Left ventricle myocardium inferior (tissue), 1 donor: ENCODE data around the gene DND1. TPM values are rescaled to one million over a fixed set of nuclear protein-coding genes. Genes with fewer than 3 reads are reported as not detected.
A peak's percentile ranks its signal among the peaks of the same experiment; 100 is the strongest.
"Not testable (repeated sequence)": the region's sequence is repeated elsewhere in the genome, so short reads cannot be mapped to it uniquely, and the experiment has no call there.

ENCODE experiments used
- DNase-seq: peaks from one replicate; pipeline ENCODE4 v3.0.0-alpha.2; 2020
- H3K27ac ChIP-seq: fragments of 200-600 bp; replicated peaks from 2 replicates; pipeline ENCODE4 v1.8.0; 2021
- H3K27me3 ChIP-seq: fragments of 200-600 bp; 2 replicates; pipeline ENCODE4 v1.8.0; 2021; ENCODE audit warnings: low read depth
- H3K36me3 ChIP-seq: fragments of 200-600 bp; 2 replicates; pipeline ENCODE4 v1.8.0; 2021
- H3K4me1 ChIP-seq: fragments of 200-600 bp; 2 replicates; pipeline ENCODE4 v1.8.0; 2021
- H3K4me3 ChIP-seq: fragments of 200-600 bp; 2 replicates; pipeline ENCODE4 v1.8.0; 2021; ENCODE audit warnings: mild to moderate bottlenecking, moderate library complexity
- H3K9me3 ChIP-seq: fragments of 200-600 bp; replicated peaks from 2 replicates; pipeline ENCODE4 v1.8.0; 2021
- intact Hi-C: fragments of 100-400 bp; cut with micrococcal nuclease; formaldehyde crosslinking; loops from one replicate; pipeline ENCODE4 v1.11.0; 2022
- total RNA-seq: library from RNA; stranded (reverse); fragmentation: NEBNext Ultra II Directional; extraction: Animal tissue kit (Norgen Biotek cat#: 25700); gene quantifications from one replicate; pipeline ENCODE4 v1.2.1, GENCODE V29; 2021
- TF ChIP-seq, protein P1 (sequence below): fragments of 200-600 bp; IDR thresholded peaks from 2 replicates; pipeline ENCODE4 v1.8.0; 2021; ENCODE audit warnings: antibody characterized with exemption, mild to moderate bottlenecking, borderline replicate concordance
- donor health status: DM: no; HTN: yes; CAD: no; lungs with severe emphysema.

The DND1 gene
- total RNA-seq, 1 donor from 2014 or later, result 0.47 TPM

DNA sequence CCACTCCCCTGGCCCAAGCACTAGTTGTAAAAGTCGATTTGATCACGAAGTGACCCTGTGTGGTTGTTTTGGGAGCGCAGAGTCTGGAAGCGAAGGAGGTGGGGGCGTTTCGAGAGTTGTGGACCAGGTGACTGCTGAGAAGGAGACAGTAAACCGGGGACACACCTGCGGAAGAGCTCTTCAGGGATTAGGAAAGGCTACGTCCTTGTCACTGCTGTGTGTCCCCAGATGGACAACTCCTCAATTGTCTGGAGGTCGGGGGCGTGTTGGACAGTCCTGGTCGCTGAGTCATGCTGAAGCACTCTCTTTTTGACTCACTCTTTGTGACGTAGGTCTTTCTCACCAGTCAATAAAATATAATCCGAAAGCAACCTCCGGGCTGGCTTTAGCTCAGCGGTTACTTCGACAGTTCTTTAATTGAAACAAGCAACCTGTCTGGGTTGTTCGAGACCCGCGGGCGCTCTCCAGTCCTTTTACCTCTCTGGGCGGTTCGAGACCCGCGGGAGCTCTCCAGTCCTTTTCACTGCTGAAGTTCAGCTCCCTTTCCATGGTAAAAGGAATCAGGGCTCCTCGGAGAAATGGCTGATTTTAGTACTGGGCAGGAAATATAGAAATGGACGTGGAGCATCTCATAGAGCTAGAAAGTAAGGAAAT is 37.6 kb upstream of the DND1 start:
- Histone ChIP-seq H3K4me1 (peaks cover 4% of the 10 kb centered on the region), H3K4me3 (peak overlapping the region; percentile 67), H3K9me3 (no peaks in the 10 kb centered on the region), H3K27ac (peak overlapping the region; percentile 86), H3K27me3 (no peaks in the 10 kb centered on the region), H3K36me3 (peaks cover 15% of the 10 kb centered on the region)
- DNase-seq, result peak; percentile 82
- intact Hi-C loops, result no loop called here
- TF ChIP-seq, protein P1, sequence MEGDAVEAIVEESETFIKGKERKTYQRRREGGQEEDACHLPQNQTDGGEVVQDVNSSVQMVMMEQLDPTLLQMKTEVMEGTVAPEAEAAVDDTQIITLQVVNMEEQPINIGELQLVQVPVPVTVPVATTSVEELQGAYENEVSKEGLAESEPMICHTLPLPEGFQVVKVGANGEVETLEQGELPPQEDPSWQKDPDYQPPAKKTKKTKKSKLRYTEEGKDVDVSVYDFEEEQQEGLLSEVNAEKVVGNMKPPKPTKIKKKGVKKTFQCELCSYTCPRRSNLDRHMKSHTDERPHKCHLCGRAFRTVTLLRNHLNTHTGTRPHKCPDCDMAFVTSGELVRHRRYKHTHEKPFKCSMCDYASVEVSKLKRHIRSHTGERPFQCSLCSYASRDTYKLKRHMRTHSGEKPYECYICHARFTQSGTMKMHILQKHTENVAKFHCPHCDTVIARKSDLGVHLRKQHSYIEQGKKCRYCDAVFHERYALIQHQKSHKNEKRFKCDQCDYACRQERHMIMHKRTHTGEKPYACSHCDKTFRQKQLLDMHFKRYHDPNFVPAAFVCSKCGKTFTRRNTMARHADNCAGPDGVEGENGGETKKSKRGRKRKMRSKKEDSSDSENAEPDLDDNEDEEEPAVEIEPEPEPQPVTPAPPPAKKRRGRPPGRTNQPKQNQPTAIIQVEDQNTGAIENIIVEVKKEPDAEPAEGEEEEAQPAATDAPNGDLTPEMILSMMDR, result no peak

DNA sequence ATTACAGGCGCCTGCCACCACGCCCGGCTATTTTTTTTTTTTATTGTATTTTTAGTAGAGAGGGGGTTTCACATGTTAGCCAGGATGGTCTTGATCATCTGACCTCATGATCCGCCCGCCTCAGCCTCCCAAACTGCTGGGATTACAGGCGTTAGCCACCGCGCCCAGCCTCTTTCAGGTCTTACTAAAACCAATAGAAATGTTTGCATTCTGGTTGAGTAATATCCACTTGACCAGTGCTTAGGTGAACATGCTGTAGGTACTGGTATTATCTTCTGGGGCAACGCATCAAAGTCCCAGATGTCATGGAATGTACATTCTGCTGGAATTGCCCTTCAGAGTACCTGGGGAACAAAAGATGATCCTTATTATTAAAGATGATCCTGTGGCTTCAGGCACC is 35.4 kb upstream of the DND1 start:
- H3K4me1 ChIP-seq, intact Hi-C loops, H3K27ac ChIP-seq, H3K4me3 ChIP-seq, DNase-seq, H3K9me3 ChIP-seq, H3K27me3 ChIP-seq: not testable (repeated sequence)
- H3K36me3 ChIP-seq, result peaks cover 38% of the 10 kb centered on the region

- Histone ChIP-seq H3K27ac (no peak overlapping the region), H3K9me3 (no peaks in the 10 kb centered on the region), H3K36me3 (peaks cover 47% of the 10 kb centered on the region), H3K4me3 (no peak overlapping the region), H3K4me1 (peaks cover 4% of the 10 kb centered on the region), H3K27me3 (no peaks in the 10 kb centered on the region)
- TF ChIP-seq, protein P1, result no peak
- DNase-seq, result no peak
- intact Hi-C loops, result no loop called here
Measured at GRCh38 chr5:140707812-140708211, 34.4 kb upstream of the DND1 start.

DNA sequence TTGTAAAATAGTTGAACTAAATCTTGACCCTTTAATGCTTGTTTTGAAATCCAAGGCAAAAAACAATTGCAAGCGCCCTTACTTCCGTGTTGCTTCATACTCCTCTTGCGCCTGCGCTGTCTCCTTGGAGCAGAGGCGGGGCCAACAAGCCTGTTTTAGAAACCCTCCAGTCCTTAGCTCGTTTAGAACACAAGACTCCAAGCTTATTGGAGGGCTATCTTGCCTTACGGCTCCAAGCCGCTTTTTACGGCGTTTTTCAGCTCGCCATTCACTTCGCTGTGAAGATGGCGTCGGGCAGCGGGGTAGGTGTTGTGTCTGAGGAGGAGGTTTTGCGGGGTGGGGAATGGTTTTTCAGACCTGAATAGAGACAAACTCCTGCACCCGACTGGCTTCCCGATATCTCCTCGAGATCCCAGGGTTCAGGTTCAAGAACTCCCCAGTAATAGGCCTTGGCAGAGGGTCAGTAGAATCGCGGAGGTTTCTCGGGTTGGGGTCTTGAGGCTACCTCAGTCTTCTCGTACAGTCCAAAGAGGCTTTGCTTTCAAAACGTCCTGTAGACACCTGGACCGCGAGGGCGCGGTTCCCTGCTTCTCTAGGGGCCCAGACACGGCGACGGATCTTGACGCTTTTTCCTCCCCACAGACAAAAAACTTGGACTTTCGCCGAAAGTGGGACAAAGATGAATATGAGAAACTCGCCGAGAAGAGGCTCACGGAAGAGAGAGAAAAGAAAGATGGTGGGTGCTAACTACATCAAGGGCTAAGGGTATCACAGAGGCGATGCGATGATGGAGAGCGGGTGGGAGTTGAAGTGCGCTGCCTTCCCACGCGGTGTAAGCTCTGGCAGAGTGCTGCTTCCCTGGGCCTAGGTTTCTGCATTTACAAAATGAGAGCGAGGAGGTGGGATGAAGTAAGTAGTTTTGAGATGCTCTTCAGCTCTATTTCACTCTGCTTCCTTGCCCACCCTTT is 27.1 kb upstream of the DND1 start, which contains the start of gene ZMAT2:
TSS of gene ZMAT2 (plus strand) at position 271 of the 968 bp plus-strand sequence. CDS start at position 285, 14 bp downstream.
- intact Hi-C loops, result no loop called here
- TF ChIP-seq, protein P1, result no peak
- Histone ChIP-seq H3K36me3 (peaks cover 80% of the 10 kb centered on the region), H3K27ac (peak within 1 kb of the TSS; percentile 78), H3K4me1 (peaks cover 23% of the 10 kb centered on the region), H3K9me3 (no peaks in the 10 kb centered on the region), H3K27me3 (no peaks in the 10 kb centered on the region), H3K4me3 (peak within 1 kb of the TSS; percentile 90)
- peak; percentile 94 for DNase-seq

DNA sequence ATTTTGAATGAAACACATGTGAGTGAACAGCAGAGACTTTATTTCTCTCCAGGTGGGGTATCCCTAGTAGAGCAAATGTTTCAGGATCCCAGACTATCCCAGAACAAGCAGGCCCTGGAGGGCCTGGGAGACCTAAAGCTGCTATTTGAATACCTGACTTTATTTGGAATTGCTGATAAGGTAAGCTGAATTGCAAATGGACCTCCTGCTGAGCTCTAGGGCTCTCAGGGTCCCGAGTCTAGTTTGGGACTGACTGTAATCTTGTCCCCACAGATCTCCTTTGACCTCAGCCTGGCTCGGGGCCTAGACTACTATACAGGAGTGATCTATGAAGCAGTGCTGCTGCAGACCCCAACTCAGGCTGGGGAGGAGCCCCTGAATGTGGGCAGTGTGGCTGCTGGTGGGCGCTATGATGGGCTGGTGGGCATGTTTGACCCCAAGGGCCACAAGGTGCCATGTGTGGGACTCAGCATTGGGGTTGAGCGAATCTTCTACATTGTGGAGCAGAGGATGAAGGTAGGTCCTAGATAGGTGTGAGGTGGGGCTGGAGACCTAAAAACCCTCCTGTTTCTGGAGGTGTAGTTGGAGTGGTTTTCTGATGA is 23.6 kb upstream of the DND1 start:
- no peaks in the 10 kb centered on the region for H3K27me3 ChIP-seq
- TF ChIP-seq, protein P1, result no peak
- H3K36me3 ChIP-seq, result peaks cover 64% of the 10 kb centered on the region
- H3K4me3 ChIP-seq, result no peak overlapping the region
- peaks cover 48% of the 10 kb centered on the region for H3K4me1 ChIP-seq
- no peak for DNase-seq
- no peak overlapping the region for H3K27ac ChIP-seq
- intact Hi-C loops, result no loop called here
- no peaks in the 10 kb centered on the region for H3K9me3 ChIP-seq
